Activated T-cell treated with anti-CD3 and anti-CD28 coated beads for 1 hour (primary cell): ENCODE results near the gene DPAGT1.
"Not testable (repeated sequence)": the region's sequence is repeated elsewhere in the genome, so short reads cannot be mapped to it uniquely, and the experiment has no call there.

Experiments used
- DNase-seq: peaks from one replicate; pipeline ENCODE4 v3.0.0-alpha.2; 2020; ENCODE audit warnings: low read depth

Gene DPAGT1

DNA sequence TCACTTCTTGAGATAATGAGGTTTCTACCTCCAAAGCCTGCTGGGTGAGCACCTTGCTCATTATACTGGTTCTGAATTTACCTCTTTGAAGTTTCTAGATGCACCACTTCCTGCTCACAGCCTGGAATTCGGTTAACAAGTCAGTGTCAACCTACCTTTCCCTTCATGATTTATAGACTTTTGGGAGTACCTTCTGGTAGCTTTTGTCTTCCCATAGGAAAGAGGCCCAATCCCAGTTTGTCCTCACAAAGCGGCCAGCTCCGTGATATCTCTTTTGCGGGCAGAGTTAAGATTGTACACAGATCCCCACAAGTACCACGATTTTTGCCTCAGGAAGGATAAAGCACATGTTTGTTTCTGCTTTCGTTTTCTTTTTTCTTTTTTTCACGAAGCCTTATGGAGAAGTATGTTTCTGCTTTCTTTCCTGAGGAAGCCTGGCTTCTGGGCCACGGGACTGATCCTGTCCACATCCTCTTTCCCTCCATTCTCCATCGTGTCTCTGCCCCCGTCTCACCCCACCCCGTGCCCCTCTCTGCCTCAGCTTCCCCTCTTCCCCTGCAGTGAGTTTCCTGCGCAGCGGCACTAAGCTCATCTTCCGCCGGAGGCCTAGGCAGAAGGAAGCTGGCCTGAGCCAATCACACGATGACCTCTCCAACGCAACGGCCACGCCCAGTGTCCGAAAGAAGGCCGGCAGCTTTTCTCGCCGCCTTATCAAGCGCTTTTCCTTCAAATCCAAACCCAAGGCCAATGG, 14.0 kb upstream of the DPAGT1 start:
- no peak for DNase-seq

DNA sequence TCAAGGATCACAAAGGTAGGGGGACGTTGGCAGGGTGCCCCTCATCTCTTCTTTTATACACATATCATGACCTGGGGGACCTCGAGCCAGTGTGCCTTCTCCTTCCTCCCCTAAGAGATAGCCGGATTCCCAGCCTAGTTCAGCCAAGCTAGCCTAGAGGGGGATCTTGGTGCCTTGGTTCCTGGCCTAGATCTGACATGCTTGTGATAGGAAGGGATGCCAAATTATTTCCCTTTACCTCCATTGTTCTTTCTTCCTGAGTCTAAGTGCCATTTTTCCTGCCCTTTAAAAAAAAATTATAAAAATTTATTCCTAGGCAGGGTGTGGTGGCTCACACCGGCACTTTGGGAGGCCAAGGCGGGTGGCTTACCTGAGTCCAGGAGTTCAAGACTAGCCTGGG, 12.7 kb upstream of the DPAGT1 start:
- no peak for DNase-seq

DNA sequence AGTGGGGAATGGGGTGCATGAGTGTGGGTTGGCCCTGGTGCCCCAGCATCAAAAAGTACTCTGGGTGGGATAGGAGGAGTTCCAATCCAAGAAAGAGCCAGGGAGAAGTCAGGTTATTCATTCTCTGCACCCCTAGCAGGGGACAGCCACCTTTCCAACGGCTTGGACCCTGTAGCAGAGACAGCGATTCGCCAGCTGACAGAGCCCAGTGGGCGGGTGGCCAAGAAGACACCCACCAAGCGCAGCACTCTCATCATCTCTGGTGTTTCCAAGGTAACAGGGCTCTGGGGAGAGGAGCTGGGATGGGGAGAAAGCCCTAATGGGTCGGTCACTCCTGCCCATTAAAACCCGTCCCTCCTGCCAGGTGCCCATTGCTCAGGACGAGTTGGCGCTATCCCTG, 12.1 kb upstream of the DPAGT1 start:
- no peak for DNase-seq

GRCh38 chr11:119112314-119113020, 10.8 kb upstream of the DPAGT1 start:
- DNase-seq = no peak

GRCh38 chr11:119111361-119111925, 9.8 kb upstream of the DPAGT1 start:
- DNase-seq = no peak

DNA sequence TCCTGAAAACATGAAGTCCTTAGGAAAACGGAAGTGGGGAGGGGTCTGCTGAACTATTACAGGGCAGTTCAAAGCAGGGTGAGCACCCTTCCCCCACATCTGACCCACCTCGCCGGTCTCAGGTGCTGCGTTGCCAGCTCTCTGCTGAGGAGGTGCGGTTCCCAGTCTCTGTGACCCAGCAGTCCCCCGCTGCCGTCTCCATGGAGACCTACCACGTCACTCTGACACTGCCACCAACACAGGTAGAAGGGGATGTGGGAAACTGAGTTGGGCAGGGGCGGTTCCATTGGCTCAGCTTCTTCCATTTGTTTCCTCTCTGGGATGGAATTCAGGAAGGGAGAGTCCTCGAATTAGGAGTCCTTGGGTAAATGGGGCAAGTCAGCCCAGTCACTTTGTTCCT, 8.8 kb upstream of the DPAGT1 start:
- DNase-seq = no peak

- DNase-seq = no peak
Measured at GRCh38 chr11:119109843-119110242, 8.2 kb upstream of the DPAGT1 start.

GRCh38 chr11:119108857-119109221, 7.2 kb upstream of the DPAGT1 start:
- DNase-seq = no peak

- no peak for DNase-seq
Measured at GRCh38 chr11:119108146-119108856, 6.6 kb upstream of the DPAGT1 start.

DNA sequence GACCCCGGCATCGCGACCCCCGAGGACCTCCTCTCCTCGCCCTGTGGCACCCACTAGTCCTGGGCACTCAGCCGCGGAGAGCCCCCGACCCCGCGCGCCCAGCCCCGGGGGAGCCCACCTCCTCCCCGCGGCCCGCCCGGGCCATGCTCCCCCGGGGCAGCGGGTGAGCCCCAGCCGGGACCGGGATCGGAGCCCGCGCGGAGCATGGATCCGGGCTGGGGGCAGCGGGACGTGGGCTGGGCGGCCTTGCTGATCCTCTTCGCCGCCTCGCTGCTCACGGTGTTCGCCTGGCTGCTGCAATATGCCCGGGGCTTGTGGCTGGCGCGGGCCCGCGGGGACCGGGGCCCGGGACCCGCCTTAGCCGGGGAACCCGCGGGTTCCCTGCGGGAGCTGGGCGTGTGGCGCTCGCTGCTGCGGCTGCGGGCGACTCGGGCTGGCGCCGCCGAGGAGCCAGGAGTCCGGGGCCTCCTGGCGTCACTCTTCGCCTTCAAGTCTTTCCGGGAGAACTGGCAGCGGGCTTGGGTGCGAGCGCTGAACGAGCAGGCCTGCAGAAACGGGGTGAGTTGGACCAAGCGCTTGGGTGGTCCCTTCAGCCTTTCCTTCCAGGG, 6.0 kb upstream of the DPAGT1 start:
- DNase-seq = no peak

GRCh38 chr11:119106564-119107537, 5.2 kb upstream of the DPAGT1 start, which contains the start of gene C2CD2L:
Gene C2CD2L (plus strand): TSS chr11:119107344. CDS start chr11:119107742, 398 bp downstream.
- peak; percentile 79 for DNase-seq

GRCh38 chr11:119103793-119104192, 2.1 kb upstream of the DPAGT1 start:
- no peak for DNase-seq

DNA sequence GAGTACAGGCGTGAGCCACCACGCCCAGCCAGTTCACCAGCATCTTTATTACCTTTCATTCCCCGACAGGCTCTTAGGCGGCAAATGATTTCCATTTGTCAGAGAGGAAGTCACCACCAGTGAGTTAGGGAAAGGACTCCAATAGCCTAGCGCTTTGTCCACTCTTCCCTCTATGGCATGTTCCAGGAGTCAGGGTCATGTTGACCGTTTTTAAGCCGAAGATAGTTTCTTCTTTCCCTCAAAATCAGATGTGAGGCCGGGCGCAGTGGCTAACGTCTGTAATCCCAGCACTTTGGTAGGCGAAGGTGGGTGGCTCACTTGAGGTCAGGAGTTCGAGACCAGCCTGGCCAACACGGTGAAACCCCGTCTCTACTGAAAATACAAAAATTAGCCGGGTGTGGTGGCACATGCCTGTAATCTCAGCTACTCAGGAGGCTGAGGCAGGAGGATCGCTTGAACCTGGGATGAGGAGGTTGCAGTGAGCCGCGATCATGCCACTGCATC, 1.6 kb upstream of the DPAGT1 start:
- DNase-seq = not testable (repeated sequence)

- no peak for DNase-seq
Measured at GRCh38 chr11:119100994-119101758, 477 bp downstream of the DPAGT1 start.

DNA sequence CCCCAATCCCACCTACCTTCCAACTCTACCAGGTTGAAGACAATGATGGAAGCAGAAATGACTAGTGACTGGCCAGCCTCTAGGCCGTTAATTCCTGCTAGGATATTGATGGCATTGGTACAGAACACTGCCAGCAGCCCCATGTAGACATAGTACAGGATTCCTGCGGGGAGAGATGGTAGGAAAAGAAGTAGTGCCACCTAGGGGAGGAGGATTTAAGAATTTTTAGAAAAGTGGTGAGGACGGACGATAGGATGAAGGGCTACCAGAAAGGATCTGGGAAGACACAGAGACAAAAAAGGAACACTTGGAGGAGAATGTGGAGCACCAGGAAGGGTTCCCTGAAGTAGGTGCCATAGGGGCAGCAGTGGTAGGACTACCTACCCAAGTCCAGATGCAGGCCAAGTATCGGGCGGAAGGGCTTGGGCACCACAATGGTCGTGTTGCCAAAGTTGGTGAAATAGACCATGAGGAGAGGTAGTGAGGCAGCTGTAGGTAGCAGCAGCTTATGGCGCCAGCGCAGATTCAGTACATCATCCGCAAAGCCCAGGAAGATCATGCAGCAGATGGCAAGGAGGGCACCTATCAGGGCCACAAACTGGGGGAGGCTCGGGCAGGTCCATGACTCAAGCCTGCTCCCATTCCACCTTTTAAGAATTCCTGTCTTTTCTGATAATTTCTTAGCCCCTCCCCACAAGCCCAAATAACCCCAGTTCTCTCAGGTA, 1.2 kb downstream of the DPAGT1 start:
- no peak for DNase-seq

GRCh38 chr11:119099711-119100110, 1.9 kb downstream of the DPAGT1 start:
- DNase-seq = no peak

- peak; percentile 98 for DNase-seq
Measured at GRCh38 chr11:119095066-119095880, 6.4 kb downstream of the DPAGT1 start.

DNA sequence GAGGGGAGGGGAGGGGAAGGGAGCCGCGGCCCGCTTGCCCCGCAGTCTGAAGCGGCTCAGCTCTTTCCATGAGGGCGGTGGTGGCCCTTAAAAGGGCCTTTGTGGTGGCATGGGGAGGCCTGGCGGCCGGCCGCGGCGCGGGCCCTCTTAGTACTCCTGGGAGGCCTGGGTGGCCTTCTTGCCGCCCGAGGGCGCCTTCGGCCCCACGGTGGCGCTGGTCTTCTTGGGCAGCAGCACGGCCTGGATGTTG, 6.9 kb downstream of the DPAGT1 start:
- DNase-seq = no peak
